Gastroesophageal sphincter (tissue), 3 donors: ENCODE results near the gene SLC39A11.

Experiments
- POLR2A ChIP-seq, 2 donors: fragments of 450-650 bp; IDR thresholded peaks; one replicate each; pipeline ENCODE4 v1.6.1; 2017; ENCODE audit warnings: antibody characterized with exemption in 2 of 2, mild to moderate bottlenecking in 2 of 2, moderate library complexity in 1 of 2
- TF ChIP-seq, protein P1 (sequence below), 4 experiments: fragments of 200-600 bp in 2 of 4; fragments of 450-650 bp in 2 of 4; sonication (generic) in 1 of 4; IDR thresholded peaks; one replicate each; pipeline ENCODE4 v1.5.1; 2017 to 2019; ENCODE audit warnings: antibody characterized with exemption in 4 of 4, mild to moderate bottlenecking in 2 of 4, moderate library complexity in 2 of 4

DNA sequence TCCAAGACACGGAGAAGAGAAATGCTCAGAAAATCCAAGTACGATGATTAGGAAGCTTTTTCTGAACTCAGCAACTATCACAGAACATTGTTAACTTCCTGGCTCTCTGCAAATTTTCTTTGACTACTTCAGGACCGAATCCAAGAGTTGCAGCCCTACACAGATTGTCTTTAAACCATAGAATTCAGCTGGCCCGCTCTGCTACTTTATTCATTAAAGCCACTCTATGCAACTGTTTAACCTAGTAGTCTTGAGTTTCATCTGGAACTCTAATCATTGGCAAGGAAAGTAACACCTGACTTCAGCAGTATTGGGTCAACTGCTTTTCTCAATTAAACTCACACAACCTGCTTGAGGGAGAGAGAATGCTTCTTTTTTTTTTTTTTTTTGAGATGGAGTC is 210.1 kb downstream of the SLC39A11 start:
- TF ChIP-seq, protein P1, sequence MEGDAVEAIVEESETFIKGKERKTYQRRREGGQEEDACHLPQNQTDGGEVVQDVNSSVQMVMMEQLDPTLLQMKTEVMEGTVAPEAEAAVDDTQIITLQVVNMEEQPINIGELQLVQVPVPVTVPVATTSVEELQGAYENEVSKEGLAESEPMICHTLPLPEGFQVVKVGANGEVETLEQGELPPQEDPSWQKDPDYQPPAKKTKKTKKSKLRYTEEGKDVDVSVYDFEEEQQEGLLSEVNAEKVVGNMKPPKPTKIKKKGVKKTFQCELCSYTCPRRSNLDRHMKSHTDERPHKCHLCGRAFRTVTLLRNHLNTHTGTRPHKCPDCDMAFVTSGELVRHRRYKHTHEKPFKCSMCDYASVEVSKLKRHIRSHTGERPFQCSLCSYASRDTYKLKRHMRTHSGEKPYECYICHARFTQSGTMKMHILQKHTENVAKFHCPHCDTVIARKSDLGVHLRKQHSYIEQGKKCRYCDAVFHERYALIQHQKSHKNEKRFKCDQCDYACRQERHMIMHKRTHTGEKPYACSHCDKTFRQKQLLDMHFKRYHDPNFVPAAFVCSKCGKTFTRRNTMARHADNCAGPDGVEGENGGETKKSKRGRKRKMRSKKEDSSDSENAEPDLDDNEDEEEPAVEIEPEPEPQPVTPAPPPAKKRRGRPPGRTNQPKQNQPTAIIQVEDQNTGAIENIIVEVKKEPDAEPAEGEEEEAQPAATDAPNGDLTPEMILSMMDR (IDR thresholded peaks at IDR 0.05): no peak
- TF ChIP-seq POLR2A (IDR thresholded peaks at IDR 0.05): no peak
